Fibroblast of pulmonary artery (primary cell): Measurements from ENCODE around the gene RNFT2.
"Not testable (repeated sequence)": the region's sequence is repeated elsewhere in the genome, so short reads cannot be mapped to it uniquely, and the experiment has no call there.

Source experiments
- DNase-seq: peaks from one replicate; pipeline ENCODE4 v3.0.0-alpha.2; 2010; ENCODE audit warnings: low read depth
- H3K4me3 ChIP-seq: replicated peaks from 2 replicates; pipeline ENCODE4 v1.5.1; 2011; ENCODE audit warnings: low read depth, mild to moderate bottlenecking, control low read depth, low read length, moderate library complexity
- TF ChIP-seq, protein P1 (sequence below): IDR thresholded peaks from 2 replicates; pipeline ENCODE4 v1.5.1; 2011; ENCODE audit warnings: mild to moderate bottlenecking, control low read depth, low read length, inconsistent platforms; ENCODE audit errors: missing control alignments

Gene RNFT2

GRCh38 chr12:116744766-116745165 lies 6.7 kb downstream of the RNFT2 start:
- H3K4me3 ChIP-seq: no peak overlapping the region
- TF ChIP-seq, protein P1, sequence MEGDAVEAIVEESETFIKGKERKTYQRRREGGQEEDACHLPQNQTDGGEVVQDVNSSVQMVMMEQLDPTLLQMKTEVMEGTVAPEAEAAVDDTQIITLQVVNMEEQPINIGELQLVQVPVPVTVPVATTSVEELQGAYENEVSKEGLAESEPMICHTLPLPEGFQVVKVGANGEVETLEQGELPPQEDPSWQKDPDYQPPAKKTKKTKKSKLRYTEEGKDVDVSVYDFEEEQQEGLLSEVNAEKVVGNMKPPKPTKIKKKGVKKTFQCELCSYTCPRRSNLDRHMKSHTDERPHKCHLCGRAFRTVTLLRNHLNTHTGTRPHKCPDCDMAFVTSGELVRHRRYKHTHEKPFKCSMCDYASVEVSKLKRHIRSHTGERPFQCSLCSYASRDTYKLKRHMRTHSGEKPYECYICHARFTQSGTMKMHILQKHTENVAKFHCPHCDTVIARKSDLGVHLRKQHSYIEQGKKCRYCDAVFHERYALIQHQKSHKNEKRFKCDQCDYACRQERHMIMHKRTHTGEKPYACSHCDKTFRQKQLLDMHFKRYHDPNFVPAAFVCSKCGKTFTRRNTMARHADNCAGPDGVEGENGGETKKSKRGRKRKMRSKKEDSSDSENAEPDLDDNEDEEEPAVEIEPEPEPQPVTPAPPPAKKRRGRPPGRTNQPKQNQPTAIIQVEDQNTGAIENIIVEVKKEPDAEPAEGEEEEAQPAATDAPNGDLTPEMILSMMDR: no peak
- no peak for DNase-seq

DNA sequence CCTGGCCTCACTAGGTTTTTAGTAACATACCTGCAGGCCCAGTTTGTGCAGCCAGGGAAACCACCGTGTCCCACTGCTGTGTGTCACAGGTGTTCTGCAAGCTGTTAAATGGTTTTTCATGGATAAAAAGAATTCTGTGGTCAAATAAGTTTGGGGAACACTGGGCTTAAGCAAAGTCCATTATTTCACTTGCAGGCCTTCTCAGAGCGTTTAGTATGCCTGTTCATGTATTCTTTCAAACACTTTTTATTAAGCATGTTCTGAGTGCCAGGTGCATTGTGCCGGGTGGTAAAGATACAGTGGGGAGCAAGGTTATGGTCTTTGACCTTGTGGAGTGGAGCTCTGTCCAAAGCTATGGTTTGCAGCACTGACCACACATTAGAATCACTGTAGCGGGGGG lies 7.4 kb downstream of the RNFT2 start:
- TF ChIP-seq, protein P1: no peak
- no peak for DNase-seq
- no peak overlapping the region for H3K4me3 ChIP-seq

- TF ChIP-seq, protein P1: no peak
- no peak overlapping the region for H3K4me3 ChIP-seq
- no peak for DNase-seq
Measured at GRCh38 chr12:116749884-116750283, 11.8 kb downstream of the RNFT2 start.

GRCh38 chr12:116750298-116750697 lies 12.2 kb downstream of the RNFT2 start:
- DNase-seq: no peak
- no peak overlapping the region for H3K4me3 ChIP-seq
- TF ChIP-seq, protein P1: no peak

DNA sequence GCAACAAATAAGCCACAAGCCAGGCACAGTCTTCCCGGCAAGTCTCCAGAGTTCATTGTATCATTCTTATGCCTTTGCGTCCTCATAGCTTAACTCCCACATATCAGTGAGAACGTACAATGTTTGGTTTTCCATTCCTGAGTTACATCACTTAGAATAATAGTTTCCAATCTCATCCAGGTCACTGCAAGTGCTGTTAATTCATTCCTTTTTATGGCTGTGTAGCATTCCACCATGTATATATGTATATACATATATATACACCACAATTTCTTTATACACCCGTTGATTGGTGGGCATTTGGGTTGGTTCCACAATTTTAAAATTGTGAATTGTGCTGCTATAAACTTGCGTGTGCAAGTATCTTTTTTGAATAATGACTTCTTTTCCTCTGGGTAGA lies 16.0 kb downstream of the RNFT2 start:
- not testable (repeated sequence) for H3K4me3 ChIP-seq, DNase-seq

- not testable (repeated sequence) for DNase-seq, H3K4me3 ChIP-seq
Measured at GRCh38 chr12:116754783-116755182, 16.7 kb downstream of the RNFT2 start.

GRCh38 chr12:116759783-116760621 lies 21.9 kb downstream of the RNFT2 start:
- H3K4me3 ChIP-seq: no peak overlapping the region
- TF ChIP-seq, protein P1: no peak
- no peak for DNase-seq

DNA sequence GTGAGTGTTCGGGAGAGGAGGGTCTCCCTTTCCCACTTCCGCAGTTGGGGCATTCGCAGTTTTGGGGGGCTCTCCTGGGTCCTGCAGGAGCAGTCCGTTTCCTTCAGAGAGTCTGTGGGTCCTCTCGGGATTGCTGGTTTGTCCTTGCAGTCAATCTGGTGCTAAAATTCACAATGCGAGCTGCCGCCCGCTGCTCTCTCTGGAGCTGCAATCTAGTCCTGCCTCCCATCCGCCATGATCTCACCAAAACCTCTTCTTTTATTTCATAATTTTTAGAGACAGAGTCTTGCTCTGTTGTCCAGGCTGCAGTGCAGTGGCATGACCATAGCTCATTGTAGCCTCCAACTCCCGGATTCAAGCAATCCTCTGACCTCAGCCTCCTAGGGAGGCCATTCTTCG lies 22.5 kb downstream of the RNFT2 start:
- DNase-seq: no peak
- no peak overlapping the region for H3K4me3 ChIP-seq
- TF ChIP-seq, protein P1: no peak
